Midbrain (tissue), 1 donor: ENCODE measurements around the gene ARHGAP36.

Experiments
- DNase-seq: peaks from one replicate; lab custom pipeline; 2025; lab: John Stamatoyannopoulos, UW

The ARHGAP36 gene

GRCh38 chrX:131058136-131058868 lies at the start of gene ARHGAP36:
Gene ARHGAP36 (plus strand): TSS chrX:131058346. CDS start chrX:131081666, 23,320 bp downstream.
- no peak for DNase-seq

DNA sequence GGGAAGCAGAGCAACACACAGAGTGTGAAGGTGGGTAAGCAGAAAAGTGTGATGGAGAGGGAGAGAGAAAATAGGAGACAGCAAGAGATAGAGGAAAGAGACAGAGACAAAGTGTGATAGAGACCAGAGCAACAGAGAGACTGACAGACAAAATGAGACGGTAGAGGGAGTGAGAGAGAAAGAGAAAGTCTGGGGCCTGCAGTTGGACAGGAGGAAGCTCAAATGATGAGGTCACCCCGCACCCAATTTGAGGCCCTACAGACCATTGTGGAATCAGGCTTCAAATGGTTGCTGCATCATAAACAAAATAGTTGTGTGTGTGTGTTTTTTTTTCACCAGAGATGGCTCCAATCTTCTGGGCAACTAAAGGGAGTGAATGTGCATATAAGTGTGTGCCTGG lies 48.0 kb upstream of the ARHGAP36 start:
- DNase-seq, result no peak

DNA sequence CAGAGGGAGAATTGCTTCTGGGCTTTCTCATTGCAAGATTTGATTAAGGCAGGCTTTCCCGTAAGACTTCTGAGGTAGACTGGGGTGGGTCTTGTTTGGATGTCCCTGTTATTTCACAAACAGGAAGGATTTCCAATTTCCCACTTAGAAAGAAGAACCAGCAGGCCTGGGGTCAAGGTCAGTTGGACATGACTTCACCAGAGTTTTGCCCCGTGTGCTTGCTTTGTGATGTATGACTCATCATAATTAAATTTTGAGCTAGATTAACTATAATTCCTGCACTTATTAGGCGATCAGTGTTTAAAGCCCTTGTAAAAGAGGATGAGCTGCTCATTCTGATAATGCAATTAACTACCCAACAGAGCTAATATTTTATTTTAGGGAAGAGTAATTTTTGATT lies 32.8 kb upstream of the ARHGAP36 start:
- no peak for DNase-seq

GRCh38 chrX:131032354-131033230 lies 25.6 kb upstream of the ARHGAP36 start:
- no peak for DNase-seq

DNA sequence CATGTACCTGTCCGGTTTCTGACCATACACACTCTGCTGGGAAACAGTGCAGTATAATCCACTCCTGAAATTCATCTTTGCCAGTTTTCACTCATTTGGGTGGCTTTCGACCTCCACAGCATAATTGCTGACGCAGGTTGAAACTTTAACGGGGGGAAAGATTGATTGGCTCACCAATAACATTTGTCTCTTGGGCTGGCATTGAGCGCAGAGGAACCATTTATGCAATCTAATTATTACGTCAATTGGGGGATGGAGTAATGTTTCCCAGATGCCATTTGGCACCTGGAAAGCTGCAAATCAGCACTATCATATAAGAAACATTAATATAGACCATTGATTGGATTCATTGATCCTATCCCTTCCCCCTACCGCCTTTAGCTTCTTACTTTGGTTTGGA lies 24.1 kb upstream of the ARHGAP36 start:
- no peak for DNase-seq

GRCh38 chrX:131040781-131041180 lies 17.4 kb upstream of the ARHGAP36 start:
- DNase-seq, result no peak

- DNase-seq, result no peak
Measured at GRCh38 chrX:131041667-131042066, 16.5 kb upstream of the ARHGAP36 start.

GRCh38 chrX:131045726-131046125 lies 12.4 kb upstream of the ARHGAP36 start:
- no peak for DNase-seq

- no peak for DNase-seq
Measured at GRCh38 chrX:131046596-131046995, 11.6 kb upstream of the ARHGAP36 start.

DNA sequence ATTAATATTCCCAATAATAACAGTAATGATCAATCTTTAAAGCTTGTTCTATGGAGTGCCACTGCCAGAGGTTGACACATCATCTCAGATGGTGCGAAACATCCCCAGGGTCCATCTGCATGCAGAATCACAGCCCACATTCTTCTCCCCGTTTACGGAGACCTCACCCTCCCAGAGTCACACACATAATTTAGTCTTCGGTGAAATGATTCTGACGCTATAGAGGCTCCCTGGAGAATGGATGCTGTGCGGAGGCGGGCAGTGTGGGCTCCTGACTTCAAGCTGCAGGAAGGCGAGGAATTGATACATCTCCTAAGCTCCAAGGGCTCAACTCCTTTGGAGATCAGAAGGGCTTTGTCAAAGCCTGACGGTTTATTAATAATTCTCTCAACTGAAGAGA lies 11.0 kb upstream of the ARHGAP36 start:
- DNase-seq, result no peak

GRCh38 chrX:131053076-131053475 lies 5.1 kb upstream of the ARHGAP36 start:
- DNase-seq, result no peak

DNA sequence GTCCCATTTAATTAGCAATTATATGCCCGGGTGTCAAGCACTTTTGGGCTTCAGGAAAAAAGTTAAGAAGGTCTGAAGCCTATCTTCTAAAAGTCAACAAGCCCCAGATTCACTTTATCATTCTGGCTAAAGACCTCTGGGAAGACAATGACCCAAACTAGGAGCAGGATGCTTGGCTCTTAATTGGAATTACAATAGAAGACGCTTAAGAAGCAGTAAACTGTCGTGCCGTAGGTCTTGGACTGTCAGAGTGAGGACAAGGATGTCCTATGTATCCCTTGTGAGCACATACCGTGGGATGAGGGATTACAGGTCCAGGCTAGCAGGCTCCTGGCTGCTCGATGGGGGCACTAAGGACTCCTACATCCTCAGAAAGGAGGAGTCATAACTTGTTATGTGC lies 3.2 kb upstream of the ARHGAP36 start:
- DNase-seq, result no peak

DNA sequence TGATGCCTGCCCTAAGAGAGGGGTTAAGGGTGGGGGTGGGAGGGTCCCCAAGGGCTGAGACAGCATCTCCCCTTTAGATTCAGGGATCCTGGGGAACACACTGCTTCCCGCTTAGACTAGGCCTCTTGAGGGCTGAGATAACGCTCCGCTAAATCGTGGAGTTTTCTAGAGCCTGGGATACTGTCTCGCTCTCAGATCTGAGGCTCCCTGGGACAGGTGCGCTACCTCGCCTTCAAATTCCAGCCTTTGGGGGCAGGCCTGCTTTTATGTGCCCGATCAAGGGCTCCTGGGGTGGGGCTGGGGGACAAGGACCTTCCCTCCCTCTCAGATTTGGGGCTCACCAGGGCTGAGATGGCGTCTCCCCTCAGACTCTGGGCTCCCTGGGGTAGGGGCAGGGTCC lies 440 bp upstream of the ARHGAP36 start:
- no peak for DNase-seq

DNA sequence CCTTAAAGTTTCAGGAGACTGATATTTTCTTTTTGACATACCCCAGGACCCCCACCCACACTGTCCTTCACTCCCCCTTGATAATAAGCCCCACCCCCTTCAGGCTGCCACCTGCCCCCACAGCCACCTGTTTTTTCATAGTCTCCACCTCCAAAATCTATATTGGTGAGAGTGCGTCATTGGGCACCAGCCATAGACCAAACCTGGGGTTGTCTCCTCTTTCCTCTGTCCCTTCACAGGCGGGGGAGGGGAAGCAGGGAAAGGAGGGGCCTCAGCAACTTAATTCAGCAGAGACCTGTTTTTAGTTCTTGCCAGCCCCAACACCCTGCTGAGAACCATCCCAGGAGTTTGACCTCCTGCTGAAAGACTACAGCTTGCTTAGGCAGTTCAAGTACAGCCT lies 1.1 kb downstream of the ARHGAP36 start:
- no peak for DNase-seq

DNA sequence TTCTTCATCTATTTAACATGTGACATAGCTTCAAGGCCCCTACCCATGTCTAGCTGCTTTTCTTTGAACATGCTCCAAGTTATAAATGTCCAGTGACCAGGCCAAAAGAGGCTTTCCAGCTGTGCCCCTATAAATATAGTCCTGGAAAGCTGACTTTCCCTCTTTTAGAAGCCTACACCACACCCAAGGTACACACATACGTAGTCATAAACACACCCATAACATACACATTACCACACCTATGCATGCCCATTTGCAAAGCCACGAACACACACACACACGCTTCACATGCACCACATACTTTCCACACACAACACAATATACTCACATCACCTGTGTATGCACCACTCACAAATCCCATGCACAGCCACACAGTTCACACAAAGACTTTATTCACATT lies 2.0 kb downstream of the ARHGAP36 start:
- DNase-seq, result no peak

DNA sequence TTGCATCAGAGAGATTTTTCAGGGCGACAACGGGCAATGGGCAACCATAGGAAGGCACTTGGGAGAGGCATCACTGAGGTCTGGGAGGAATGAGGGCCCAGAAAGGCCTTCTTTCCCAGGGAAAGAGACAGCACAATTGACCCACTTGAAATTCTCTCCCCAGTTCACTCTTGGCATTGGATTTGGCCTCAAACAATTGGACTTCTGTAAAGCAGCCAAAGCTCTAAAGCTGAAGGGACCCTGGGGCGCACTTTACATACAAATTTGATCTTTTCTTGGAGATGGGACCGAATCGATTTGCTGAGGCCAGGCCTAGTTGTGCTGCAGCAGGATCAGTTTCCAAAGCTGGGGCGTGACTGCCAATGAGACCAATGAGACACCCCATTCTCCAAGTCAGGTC lies 3.2 kb downstream of the ARHGAP36 start:
- peak; percentile 11 for DNase-seq

DNA sequence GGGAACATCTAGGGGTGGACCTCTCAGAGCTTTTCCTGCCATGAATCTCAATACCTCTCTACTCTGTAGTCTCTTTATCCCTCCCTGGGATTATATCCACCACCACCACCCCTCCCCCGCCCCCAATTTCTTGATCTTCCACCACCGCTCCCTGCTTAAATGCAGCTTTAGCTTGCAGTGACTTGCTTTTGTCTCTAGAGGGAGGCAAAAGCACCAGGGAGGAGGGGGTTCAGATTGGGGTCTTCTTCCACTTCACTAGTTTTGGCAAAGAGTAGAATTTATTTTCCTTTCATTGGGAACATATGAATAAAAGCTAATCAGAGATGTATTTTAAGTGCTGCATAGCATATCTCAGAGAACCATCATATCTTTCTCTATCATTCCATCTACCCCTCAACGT lies 5.5 kb downstream of the ARHGAP36 start:
- DNase-seq, result no peak

GRCh38 chrX:131066237-131066636 lies 8.1 kb downstream of the ARHGAP36 start:
- DNase-seq, result no peak

- no peak for DNase-seq
Measured at GRCh38 chrX:131067216-131067615, 9.1 kb downstream of the ARHGAP36 start.

DNA sequence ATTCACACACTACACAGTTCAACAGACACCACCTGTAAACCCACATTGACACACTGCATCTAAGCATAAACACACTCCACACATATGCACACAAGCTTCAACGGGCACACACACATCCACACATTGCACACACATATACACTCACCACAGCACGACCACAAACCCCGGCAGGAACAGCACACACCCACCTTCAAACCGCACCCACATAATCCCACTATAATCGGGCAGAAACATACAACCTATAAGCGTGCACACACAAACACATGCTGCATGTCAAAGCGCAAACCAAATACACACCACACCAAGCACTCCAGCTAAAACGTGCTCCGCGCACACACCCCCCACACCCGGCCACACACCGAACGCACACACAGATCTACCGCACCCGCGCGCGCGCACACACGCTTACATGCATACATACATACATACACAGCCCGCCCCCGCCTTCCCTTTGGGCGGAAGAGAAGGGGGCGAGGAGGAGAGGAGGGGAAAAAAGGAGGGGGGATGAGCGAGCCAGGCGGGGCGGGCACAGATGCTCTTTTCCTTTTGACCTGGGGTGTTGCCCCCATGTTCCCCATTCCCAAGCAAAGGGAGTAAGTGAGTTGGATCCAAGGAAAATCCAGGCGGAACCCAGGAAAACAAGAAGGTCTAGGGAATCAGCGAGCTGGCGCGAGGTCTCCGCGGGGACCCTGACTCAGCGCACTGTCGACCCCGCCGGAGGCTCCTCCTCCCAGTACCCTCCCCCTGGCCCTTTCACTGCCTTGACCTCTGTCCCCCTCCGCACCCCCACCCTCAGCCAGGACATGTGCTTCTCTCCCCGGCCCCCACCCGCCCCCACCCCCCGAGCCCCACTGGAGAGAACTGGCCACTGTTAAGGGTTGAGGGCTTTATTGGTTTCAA lies 9.9 kb downstream of the ARHGAP36 start:
- no peak for DNase-seq

- DNase-seq, result peak; percentile 40
Measured at GRCh38 chrX:131068945-131069719, 11.0 kb downstream of the ARHGAP36 start.
